Gastrocnemius medialis (tissue), 4 donors: Measurements from ENCODE around the gene JMJD7. TPM values are rescaled to one million over a fixed set of nuclear protein-coding genes. Genes with fewer than 3 reads are reported as not detected.

Experiments
- ATAC-seq, 2 donors: fragments of 150-250 bp; one replicate each; pipeline ENCODE4 v1.9.1; 2016
- DNase-seq, 2 donors: peaks; one replicate each; pipeline ENCODE4 v3.0.0-alpha.2; 2019
- H3K27ac ChIP-seq, 4 donors: fragments of 200-600 bp; sonication (generic); 1 replicate in 1 of 4; 2 replicates in 3 of 4; pipeline ENCODE4 v1.5.1; 2016 to 2018; ENCODE audit warnings: mild to moderate bottlenecking in 2 of 4, moderate library complexity in 1 of 4
- H3K27me3 ChIP-seq, 3 donors: fragments of 200-600 bp; sonication (generic) in 2 of 3; 1 replicate in 1 of 3; 2 replicates in 2 of 3; pipeline versions ENCODE4 v1.5.1 to v1.6.0; 2016 to 2019; ENCODE audit warnings: mild to moderate bottlenecking in 1 of 3, moderate library complexity in 1 of 3
- H3K36me3 ChIP-seq, 2 donors: fragments of 200-600 bp; sonication (generic) in 1 of 2; one replicate each; pipeline ENCODE4 v1.5.1; 2017 to 2018
- H3K4me1 ChIP-seq, 2 donors: fragments of 200-600 bp; sonication (generic) in 1 of 2; one replicate each; pipeline ENCODE4 v1.5.1; 2016 to 2017; ENCODE audit warnings: mild to moderate bottlenecking in 2 of 2
- H3K4me3 ChIP-seq, 4 donors: fragments of 200-600 bp; sonication (generic) in 3 of 4; 1 replicate in 1 of 4; 2 replicates in 3 of 4; pipeline ENCODE4 v1.5.1; 2016 to 2019; ENCODE audit warnings: mild to moderate bottlenecking in 2 of 4
- H3K9me3 ChIP-seq, 3 donors: fragments of 200-600 bp; sonication (generic) in 2 of 3; 1 replicate in 1 of 3; 2 replicates in 2 of 3; pipeline ENCODE4 v1.5.1; 2016 to 2019
- CTCF ChIP-seq, 5 experiments: fragments of 450-650 bp in 3 of 5; fragments of 200-600 bp in 2 of 5; sonication (generic) in 2 of 5; IDR thresholded peaks in 4 of 5; conservative IDR thresholded peaks in 1 of 5; 1 replicate in 4 of 5; 2 replicates in 1 of 5; pipeline ENCODE4 v1.5.1; 2016 to 2019; ENCODE audit warnings: antibody characterized with exemption in 5 of 5, mild to moderate bottlenecking in 3 of 5, moderate library complexity in 3 of 5
- POLR2A ChIP-seq, 2 donors: fragments of 450-650 bp; IDR thresholded peaks; one replicate each; pipeline ENCODE4 v1.6.1; 2017; ENCODE audit warnings: antibody characterized with exemption in 2 of 2, mild to moderate bottlenecking in 2 of 2, moderate library complexity in 2 of 2
- in situ Hi-C, 4 donors: fragments of 200-750 bp; cut with MboI; loops; one replicate each; pipeline versions ENCODE4 v1.15.0 to v1.8.0; 2017; ENCODE audit warnings: low sequenced_read_pairs in 4 of 4
- intact Hi-C: fragments of 100-400 bp; cut with DNase I; formaldehyde crosslinking; loops from one replicate; pipeline ENCODE4 v1.15.1; 2023; ENCODE audit warnings: low total_unique reads
- total RNA-seq, 4 donors: library from RNA; depleted of rRNA; stranded (reverse); fragments of >200 nt; gene quantifications; one replicate each; pipeline versions ENCODE4 v1.1.0 to v1.2.3, GENCODE V29; 2016

Gene JMJD7
- total RNA-seq, 4 donors from 2014 or later, result 1.7 to 7.6 (median 3.9) TPM

DNA sequence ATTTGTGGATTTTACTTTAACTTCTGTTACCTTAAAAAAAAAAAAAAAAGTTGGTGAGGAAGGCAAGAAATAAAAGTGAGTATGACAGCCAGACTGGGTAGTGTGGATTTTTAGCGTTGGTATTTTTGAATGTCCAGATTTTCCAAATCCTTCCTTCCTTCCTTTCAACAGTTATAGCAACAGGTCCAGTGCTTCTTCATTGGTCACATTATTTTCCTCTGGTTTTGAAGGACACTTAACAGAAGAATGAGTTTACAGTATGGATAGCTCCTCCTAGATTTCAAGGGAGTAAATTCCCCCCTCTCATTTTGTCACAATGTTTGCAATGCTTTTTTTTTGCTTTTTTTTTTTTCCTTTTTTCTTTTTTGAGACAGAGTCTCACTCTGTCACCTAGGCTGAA is 47.2 kb upstream of the JMJD7 start:
- intact Hi-C loops, result no loop called here
- in situ Hi-C loops, result no loop called here
- ATAC-seq (no peak), DNase-seq (no peak)
- Histone ChIP-seq H3K27me3 (no peaks in the 10 kb centered on the region), H3K4me1 (peaks cover 22 to 23% of the 10 kb centered on the region in 2 donors), H3K4me3 (no peak overlapping the region), H3K27ac (peak overlapping the region in 1 of 4 donors; percentile 53), H3K9me3 (no peaks in the 10 kb centered on the region), H3K36me3 (no peaks in the 10 kb centered on the region)
- TF ChIP-seq CTCF (IDR thresholded peaks at IDR 0.05 in 4 of 5, conservative IDR thresholded peaks at IDR 0.05 in 1 of 5) (no peak), POLR2A (IDR thresholded peaks at IDR 0.05) (no peak)

- in situ Hi-C loops, result no loop called here
- ATAC-seq (no peak), DNase-seq (no peak)
- Histone ChIP-seq H3K4me1 (peaks cover 14 to 16% of the 10 kb centered on the region in 2 donors), H3K36me3 (no peaks in the 10 kb centered on the region), H3K27ac (no peak overlapping the region), H3K27me3 (no peaks in the 10 kb centered on the region), H3K4me3 (no peak overlapping the region), H3K9me3 (no peaks in the 10 kb centered on the region)
- TF ChIP-seq CTCF (IDR thresholded peaks at IDR 0.05 in 4 of 5, conservative IDR thresholded peaks at IDR 0.05 in 1 of 5), result no peak
- TF ChIP-seq POLR2A (IDR thresholded peaks at IDR 0.05), result no peak
- intact Hi-C loops, result no loop called here
Measured at GRCh38 chr15:41782371-41783282, 45.3 kb upstream of the JMJD7 start.

DNA sequence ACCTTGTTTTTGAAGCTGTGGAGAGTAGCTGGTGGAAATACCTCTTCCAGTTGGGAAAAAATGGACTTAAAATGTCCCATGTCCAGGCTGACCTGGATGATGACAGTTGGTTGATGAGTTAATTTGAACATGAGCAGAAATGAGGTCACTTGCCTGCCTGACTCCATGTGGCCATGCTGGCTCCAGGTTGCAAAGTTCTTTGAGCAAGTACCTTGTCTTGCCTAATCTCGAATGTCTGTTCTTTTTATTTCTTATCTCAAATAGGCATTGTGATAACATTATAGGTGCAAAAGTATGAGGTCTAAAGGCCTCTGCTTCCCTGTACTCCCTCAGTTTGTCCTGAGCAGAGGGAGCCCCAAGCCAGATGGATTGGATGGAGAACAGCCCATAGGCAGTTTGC is 44.6 kb upstream of the JMJD7 start:
- Histone ChIP-seq H3K4me1 (peaks cover 14 to 18% of the 10 kb centered on the region in 2 donors), H3K9me3 (no peaks in the 10 kb centered on the region), H3K27ac (no peak overlapping the region), H3K27me3 (no peaks in the 10 kb centered on the region), H3K4me3 (no peak overlapping the region), H3K36me3 (no peaks in the 10 kb centered on the region)
- ATAC-seq (no peak), DNase-seq (no peak)
- in situ Hi-C loops (no loop called here), intact Hi-C loops (no loop called here)
- TF ChIP-seq CTCF (IDR thresholded peaks at IDR 0.05 in 4 of 5, conservative IDR thresholded peaks at IDR 0.05 in 1 of 5), result no peak
- no peak for TF ChIP-seq POLR2A (IDR thresholded peaks at IDR 0.05)

DNA sequence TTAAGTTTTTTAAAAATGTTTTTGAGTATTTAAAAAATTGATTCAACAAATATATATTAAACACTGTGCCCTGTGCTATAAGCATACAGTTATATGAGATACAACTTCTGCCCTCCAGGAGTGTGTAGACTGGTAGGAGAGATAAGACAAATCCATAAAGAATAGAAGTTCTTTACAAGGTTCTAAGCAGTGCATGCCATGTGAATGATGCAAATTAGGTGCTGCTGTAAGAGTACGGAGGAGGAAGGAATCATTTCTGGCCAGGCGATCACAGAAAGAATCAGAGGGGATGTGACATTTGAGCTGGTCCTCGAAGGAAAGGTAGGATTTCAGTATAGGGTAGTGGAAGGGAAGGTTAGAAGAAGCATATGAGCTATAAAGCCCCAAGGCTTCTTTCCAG is 39.6 kb upstream of the JMJD7 start:
- intact Hi-C loops (no loop called here), in situ Hi-C loops (no loop called here)
- H3K27me3 ChIP-seq, result no peaks in the 10 kb centered on the region
- TF ChIP-seq POLR2A (IDR thresholded peaks at IDR 0.05) (no peak), CTCF (IDR thresholded peaks at IDR 0.05 in 4 of 5, conservative IDR thresholded peaks at IDR 0.05 in 1 of 5) (no peak)
- H3K36me3 ChIP-seq, result no peaks in the 10 kb centered on the region
- no peaks in the 10 kb centered on the region for H3K9me3 ChIP-seq
- ATAC-seq, result no peak
- H3K4me3 ChIP-seq, result no peak overlapping the region
- no peak overlapping the region for H3K27ac ChIP-seq
- no peak for DNase-seq
- peaks cover 44 to 48% of the 10 kb centered on the region in 2 donors for H3K4me1 ChIP-seq
